Erythroblast (primary cell): Measurements from ENCODE around the gene FJX1.

Experiments used
- GATA1 ChIP-seq: IDR thresholded peaks from 2 replicates; pipeline ENCODE4 v1.6.1; 2011; ENCODE audit warnings: low read depth, mild to moderate bottlenecking, control low read depth, low read length, moderate library complexity
- POLR2A ChIP-seq: IDR thresholded peaks from 2 replicates; pipeline ENCODE4 v1.6.1; 2011; ENCODE audit warnings: mild to moderate bottlenecking, low read length

- TF ChIP-seq POLR2A (no peak), GATA1 (no peak)
Observed at GRCh38 chr11:35617316-35617686, 959 bp upstream of the FJX1 start.
